ENCODE data around the gene RXFP3.

Gene RXFP3, protein sequence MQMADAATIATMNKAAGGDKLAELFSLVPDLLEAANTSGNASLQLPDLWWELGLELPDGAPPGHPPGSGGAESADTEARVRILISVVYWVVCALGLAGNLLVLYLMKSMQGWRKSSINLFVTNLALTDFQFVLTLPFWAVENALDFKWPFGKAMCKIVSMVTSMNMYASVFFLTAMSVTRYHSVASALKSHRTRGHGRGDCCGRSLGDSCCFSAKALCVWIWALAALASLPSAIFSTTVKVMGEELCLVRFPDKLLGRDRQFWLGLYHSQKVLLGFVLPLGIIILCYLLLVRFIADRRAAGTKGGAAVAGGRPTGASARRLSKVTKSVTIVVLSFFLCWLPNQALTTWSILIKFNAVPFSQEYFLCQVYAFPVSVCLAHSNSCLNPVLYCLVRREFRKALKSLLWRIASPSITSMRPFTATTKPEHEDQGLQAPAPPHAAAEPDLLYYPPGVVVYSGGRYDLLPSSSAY

DNA sequence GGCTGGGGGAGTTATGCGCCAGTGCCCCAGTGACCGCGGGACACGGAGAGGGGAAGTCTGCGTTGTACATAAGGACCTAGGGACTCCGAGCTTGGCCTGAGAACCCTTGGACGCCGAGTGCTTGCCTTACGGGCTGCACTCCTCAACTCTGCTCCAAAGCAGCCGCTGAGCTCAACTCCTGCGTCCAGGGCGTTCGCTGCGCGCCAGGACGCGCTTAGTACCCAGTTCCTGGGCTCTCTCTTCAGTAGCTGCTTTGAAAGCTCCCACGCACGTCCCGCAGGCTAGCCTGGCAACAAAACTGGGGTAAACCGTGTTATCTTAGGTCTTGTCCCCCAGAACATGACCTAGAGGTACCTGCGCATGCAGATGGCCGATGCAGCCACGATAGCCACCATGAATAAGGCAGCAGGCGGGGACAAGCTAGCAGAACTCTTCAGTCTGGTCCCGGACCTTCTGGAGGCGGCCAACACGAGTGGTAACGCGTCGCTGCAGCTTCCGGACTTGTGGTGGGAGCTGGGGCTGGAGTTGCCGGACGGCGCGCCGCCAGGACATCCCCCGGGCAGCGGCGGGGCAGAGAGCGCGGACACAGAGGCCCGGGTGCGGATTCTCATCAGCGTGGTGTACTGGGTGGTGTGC lies at the start of gene RXFP3:
TSS of gene RXFP3 (plus strand) at position 6 of the 636 bp plus-strand sequence. CDS start at position 361, 355 bp downstream.
- TF ChIP-seq, protein P1, sequence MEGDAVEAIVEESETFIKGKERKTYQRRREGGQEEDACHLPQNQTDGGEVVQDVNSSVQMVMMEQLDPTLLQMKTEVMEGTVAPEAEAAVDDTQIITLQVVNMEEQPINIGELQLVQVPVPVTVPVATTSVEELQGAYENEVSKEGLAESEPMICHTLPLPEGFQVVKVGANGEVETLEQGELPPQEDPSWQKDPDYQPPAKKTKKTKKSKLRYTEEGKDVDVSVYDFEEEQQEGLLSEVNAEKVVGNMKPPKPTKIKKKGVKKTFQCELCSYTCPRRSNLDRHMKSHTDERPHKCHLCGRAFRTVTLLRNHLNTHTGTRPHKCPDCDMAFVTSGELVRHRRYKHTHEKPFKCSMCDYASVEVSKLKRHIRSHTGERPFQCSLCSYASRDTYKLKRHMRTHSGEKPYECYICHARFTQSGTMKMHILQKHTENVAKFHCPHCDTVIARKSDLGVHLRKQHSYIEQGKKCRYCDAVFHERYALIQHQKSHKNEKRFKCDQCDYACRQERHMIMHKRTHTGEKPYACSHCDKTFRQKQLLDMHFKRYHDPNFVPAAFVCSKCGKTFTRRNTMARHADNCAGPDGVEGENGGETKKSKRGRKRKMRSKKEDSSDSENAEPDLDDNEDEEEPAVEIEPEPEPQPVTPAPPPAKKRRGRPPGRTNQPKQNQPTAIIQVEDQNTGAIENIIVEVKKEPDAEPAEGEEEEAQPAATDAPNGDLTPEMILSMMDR (IDR thresholded peaks at IDR 0.05; ENCODE audit: insufficient read depth, low read depth, low read length, missing control alignments), result no peak
- peak within 1 kb of the TSS; percentile 4 for H3K4me3 ChIP-seq (ENCODE audit: low read length)
- DNase-seq (ENCODE audit: low read depth), result peak; percentile 11

DNA sequence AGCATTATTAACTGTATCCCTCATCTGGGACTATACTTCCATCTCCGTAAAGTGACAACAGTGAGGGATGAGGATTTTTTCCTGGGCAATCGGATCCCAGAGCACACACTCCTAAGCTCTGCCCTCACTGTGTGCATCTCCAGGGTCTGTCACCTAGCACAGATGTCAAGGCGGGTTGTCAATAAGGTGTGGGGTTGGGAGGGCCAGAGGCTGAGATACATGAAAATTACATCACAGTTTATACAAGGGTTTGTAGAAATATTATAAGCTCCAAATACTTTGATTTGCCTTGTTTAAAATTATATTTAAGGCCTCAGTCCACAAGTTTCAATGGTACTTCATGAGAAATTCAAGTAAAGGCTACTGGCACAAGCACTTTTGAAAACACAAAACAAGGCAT lies 48.9 kb upstream of the RXFP3 start:
- TF ChIP-seq, protein P1 (IDR thresholded peaks at IDR 0.05; ENCODE audit: insufficient read depth, low read depth, low read length, missing control alignments), result no peak
- H3K4me3 ChIP-seq (ENCODE audit: low read length), result no peak overlapping the region
- no peak for DNase-seq (ENCODE audit: low read depth)

DNA sequence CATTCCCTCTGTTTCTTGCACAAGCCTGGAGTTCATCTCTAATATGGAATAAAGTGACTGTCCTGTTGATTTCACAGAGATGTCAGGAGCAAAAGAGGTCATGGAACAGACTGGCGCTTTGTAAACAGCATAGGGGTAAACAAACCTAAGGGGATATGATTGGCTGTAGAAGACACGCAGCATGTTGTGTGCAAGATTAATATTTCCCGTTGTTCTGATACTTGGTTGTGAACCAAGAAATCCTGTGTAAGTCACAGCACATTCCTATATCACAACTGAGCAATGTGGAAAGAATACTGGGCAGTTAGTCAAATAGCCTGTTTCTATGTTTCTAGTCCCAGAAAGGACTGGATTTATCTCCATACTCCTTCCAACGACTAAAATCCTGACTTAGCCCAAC lies 47.6 kb upstream of the RXFP3 start:
- DNase-seq (ENCODE audit: low read depth), result no peak
- no peak overlapping the region for H3K4me3 ChIP-seq (ENCODE audit: low read length)
- TF ChIP-seq, protein P1 (IDR thresholded peaks at IDR 0.05; ENCODE audit: insufficient read depth, low read depth, low read length, missing control alignments), result no peak

DNA sequence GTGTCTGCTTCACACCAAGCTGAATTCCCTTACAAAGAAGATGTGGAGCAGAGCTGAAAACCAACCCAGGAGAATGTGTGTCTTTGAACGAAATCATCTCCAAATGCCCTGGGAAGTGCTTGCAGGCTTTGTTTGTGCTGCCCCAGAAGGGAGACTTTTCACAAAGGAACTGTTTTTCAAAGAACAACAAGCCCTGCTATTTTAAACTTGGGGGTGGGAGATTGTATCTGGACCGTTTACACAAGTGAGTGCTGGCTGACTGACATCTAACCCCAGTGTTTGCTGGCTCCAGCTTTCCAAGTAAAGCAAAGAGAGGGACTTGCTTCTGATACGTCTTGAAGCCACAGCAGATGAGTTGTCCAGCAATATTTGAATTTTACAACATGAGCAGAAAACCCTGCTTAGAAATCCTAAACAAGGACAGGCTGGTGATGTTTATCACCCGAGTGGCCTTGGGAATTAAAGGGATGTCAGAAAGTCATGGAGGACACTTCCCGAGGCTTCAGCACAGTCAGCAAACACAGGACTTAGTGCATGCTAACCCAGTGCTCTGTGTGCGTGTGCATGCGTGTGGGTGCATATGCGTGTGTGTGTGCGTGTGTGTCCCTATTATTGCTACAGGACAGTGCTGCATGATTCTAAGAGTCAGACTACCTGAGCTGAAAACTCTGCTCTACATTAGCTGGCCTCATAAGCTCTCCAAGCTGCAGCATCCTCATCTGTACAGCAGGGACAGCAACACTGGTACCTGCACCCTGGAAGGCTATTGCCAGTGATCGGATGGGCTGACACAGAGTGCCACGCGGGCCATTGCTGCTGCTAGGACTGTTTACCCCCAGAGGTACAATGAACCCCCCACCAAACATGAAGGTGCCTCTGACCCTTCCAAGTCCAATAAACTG lies 45.8 kb upstream of the RXFP3 start:
- TF ChIP-seq, protein P1 (IDR thresholded peaks at IDR 0.05; ENCODE audit: insufficient read depth, low read depth, low read length, missing control alignments), result no peak
- H3K4me3 ChIP-seq (ENCODE audit: low read length), result no peak overlapping the region

DNA sequence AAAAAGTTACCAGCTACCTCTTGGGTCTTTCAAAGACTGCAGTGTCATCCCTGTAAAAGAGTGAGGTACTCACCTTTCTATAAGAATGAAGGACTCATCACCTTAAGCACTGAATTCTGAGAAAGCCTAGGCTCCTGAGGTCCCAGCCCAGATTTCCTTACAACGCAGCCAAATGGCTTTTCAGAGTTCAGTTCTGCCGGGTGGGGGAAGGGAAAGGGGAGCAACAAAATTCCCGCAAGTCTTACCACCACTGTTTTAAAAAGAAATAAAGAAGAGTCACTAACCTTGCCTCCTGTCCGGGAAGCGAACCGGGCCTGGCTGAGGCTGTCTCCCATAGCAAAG lies 44.8 kb upstream of the RXFP3 start:
- TF ChIP-seq, protein P1 (IDR thresholded peaks at IDR 0.05; ENCODE audit: insufficient read depth, low read depth, low read length, missing control alignments), result no peak
- no peak for DNase-seq (ENCODE audit: low read depth)
- no peak overlapping the region for H3K4me3 ChIP-seq (ENCODE audit: low read length)

More for the DNA sequence above, 45.8 kb upstream of the RXFP3 start:
- DNase-seq (ENCODE audit: low read depth), result no peak

DNA sequence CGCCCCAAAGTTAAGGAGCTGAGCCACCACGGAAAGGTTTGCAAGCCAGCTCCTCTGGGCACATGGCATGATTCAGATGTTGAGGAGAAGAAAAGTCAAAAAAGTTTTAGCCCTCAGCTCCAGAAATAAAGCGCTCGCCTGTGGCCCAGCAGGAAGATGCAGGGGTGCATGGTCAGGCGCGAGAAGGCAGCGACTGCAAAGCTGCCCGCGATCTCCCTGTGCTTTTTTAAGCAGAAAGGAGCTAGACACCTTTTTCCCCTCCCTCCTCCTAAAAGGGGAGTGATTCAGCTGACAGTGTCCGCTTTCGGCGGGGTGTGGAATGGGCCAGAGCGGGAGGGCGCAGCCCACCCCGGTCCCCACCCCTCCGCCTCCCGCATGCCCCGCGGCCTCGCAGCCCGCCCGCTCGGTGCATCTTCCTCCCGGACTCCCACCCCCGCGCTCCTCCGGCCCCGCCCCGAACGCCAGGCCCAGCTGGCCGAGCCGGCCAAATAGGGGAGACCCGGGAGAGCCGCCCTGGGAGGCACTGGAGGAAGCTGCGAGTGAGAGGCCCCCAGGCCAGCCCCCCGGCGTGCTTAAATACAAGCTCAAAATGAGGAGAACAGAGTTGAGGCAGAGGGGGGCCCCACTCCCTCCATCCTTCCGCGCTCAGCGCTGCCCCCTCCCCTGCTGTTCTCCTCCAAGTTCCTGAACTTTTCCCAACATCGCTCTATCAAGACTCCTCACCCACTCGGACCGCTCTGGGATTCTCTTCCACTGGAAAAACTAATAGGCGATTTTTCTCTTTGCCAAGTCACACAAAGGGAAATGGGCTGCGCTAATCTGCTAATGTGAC lies 44.2 kb upstream of the RXFP3 start, which contains the start of gene ADAMTS12:
TSS of gene ADAMTS12 (minus strand) at position 203 of the 832 bp plus-strand sequence. CDS start at position 69, 134 bp downstream.
- DNase-seq (ENCODE audit: low read depth), result peak; percentile 4
- TF ChIP-seq, protein P1 (IDR thresholded peaks at IDR 0.05; ENCODE audit: insufficient read depth, low read depth, low read length, missing control alignments), result no peak
- H3K4me3 ChIP-seq (ENCODE audit: low read length), result no peak within 1 kb of the TSS

All from epithelial cell of esophagus (primary cell).